DND-41 (cell line): ENCODE measurements around the gene AVEN.

Experiments
- ATAC-seq: fragments of 200-7000 bp; cut with Tn5 transposase; 3 replicates; pipeline ENCODE4 v1.9.1; 2021; ENCODE audit warnings: low read depth; ENCODE audit not compliant: insufficient read depth
- DNase-seq: peaks from one replicate; pipeline ENCODE4 v3.0.0-alpha.2; 2020
- H2AFZ ChIP-seq: 2 replicates; pipeline ENCODE4 v1.6.0; 2012; ENCODE audit warnings: low read depth, low read length
- H3K27ac ChIP-seq: 2 replicates; pipeline ENCODE4 v1.5.1; 2012; ENCODE audit warnings: low read length, inconsistent platforms
- H3K27me3 ChIP-seq: fragments of 200-600 bp; sonication (generic); 2 replicates; pipeline ENCODE4 v1.6.0; 2012; ENCODE audit warnings: low read length, mild to moderate bottlenecking, inconsistent platforms; ENCODE audit not compliant: insufficient read depth, poor library complexity
- H3K36me3 ChIP-seq: 2 replicates; pipeline ENCODE4 v1.5.1; 2012; ENCODE audit warnings: low read length, inconsistent platforms; ENCODE audit not compliant: insufficient read depth
- H3K4me1 ChIP-seq: 2 replicates; pipeline ENCODE4 v1.5.1; 2012; ENCODE audit warnings: mild to moderate bottlenecking, low read length; ENCODE audit not compliant: insufficient read depth
- H3K4me2 ChIP-seq: 2 replicates; pipeline ENCODE4 v1.6.0; 2012; ENCODE audit warnings: mild to moderate bottlenecking, moderate library complexity, low read length, inconsistent platforms; ENCODE audit not compliant: insufficient read depth
- H3K4me3 ChIP-seq, 2 experiments: fragments of 200-600 bp in 1 of 2; shearing (Covaris generic) in 1 of 2; 2 replicates each; pipeline ENCODE4 v1.5.1; 2012 to 2016; ENCODE audit warnings: inconsistent platforms in 2 of 2, low read length in 2 of 2, mild to moderate bottlenecking in 2 of 2, low read depth in 1 of 2, moderate library complexity in 1 of 2
- H3K79me2 ChIP-seq: 2 replicates; pipeline ENCODE4 v1.6.0; 2012; ENCODE audit warnings: low read length, inconsistent platforms; ENCODE audit not compliant: insufficient read depth
- H3K9ac ChIP-seq: 2 replicates; pipeline ENCODE4 v1.6.0; 2012; ENCODE audit warnings: low read depth, mild to moderate bottlenecking, inconsistent platforms, low read length, moderate library complexity
- H3K9me3 ChIP-seq: 2 replicates; pipeline ENCODE4 v1.5.1; 2012; ENCODE audit warnings: low read length, moderate library complexity, mild to moderate bottlenecking, inconsistent platforms; ENCODE audit not compliant: insufficient read depth, severe bottlenecking
- H4K20me1 ChIP-seq: 2 replicates; pipeline ENCODE4 v1.6.0; 2012; ENCODE audit warnings: low read length; ENCODE audit not compliant: insufficient read depth
- CTCF ChIP-seq: IDR thresholded peaks from 2 replicates; pipeline ENCODE4 v1.5.1; 2012; ENCODE audit warnings: borderline replicate concordance, low read length, moderate library complexity, mild to moderate bottlenecking; ENCODE audit not compliant: poor library complexity, severe bottlenecking; ENCODE audit errors: extremely low read depth
- EZH2 ChIP-seq: IDR thresholded peaks from 3 replicates; pipeline ENCODE4 v1.6.1; 2012; ENCODE audit warnings: borderline replicate concordance, low read depth, mild to moderate bottlenecking, moderate library complexity, low read length, inconsistent platforms; ENCODE audit not compliant: severe bottlenecking

The AVEN gene

GRCh38 chr15:33908406-33908805, 130.6 kb downstream of the AVEN start:
- TF ChIP-seq CTCF (no peak), EZH2 (no peak)
- Histone ChIP-seq H4K20me1 (no peaks in the 10 kb centered on the region), H3K4me3 (no peak overlapping the region), H3K4me1 (no peaks in the 10 kb centered on the region), H3K4me2 (no peak overlapping the region), H3K9ac (no peak overlapping the region), H3K27me3 (no peaks in the 10 kb centered on the region), H3K36me3 (no peaks in the 10 kb centered on the region), H2AFZ (no peak overlapping the region), H3K79me2 (no peaks in the 10 kb centered on the region), H3K9me3 (no peaks in the 10 kb centered on the region), H3K27ac (no peak overlapping the region)
- DNase-seq = no peak
- no peak for ATAC-seq

- H4K20me1 ChIP-seq = no peaks in the 10 kb centered on the region
- no peak overlapping the region for H3K4me2 ChIP-seq
- no peak overlapping the region for H3K27ac ChIP-seq
- H2AFZ ChIP-seq = no peak overlapping the region
- no peak overlapping the region for H3K9ac ChIP-seq
- H3K4me3 ChIP-seq = no peak overlapping the region
- H3K79me2 ChIP-seq = no peaks in the 10 kb centered on the region
- no peaks in the 10 kb centered on the region for H3K4me1 ChIP-seq
- H3K36me3 ChIP-seq = no peaks in the 10 kb centered on the region
- H3K9me3 ChIP-seq = no peaks in the 10 kb centered on the region
- DNase-seq = no peak
- no peaks in the 10 kb centered on the region for H3K27me3 ChIP-seq
- ATAC-seq = no peak
- TF ChIP-seq EZH2 (no peak), CTCF (no peak)
Observed at GRCh38 chr15:33907326-33907725, 131.7 kb downstream of the AVEN start.

- no peaks in the 10 kb centered on the region for H3K36me3 ChIP-seq
- no peak overlapping the region for H3K4me2 ChIP-seq
- no peaks in the 10 kb centered on the region for H4K20me1 ChIP-seq
- TF ChIP-seq EZH2 = no peak
- TF ChIP-seq CTCF = no peak
- DNase-seq = no peak
- H2AFZ ChIP-seq = no peak overlapping the region
- H3K9ac ChIP-seq = no peak overlapping the region
- no peaks in the 10 kb centered on the region for H3K9me3 ChIP-seq
- H3K4me1 ChIP-seq = no peaks in the 10 kb centered on the region
- H3K27ac ChIP-seq = no peak overlapping the region
- no peaks in the 10 kb centered on the region for H3K79me2 ChIP-seq
- no peaks in the 10 kb centered on the region for H3K27me3 ChIP-seq
- H3K4me3 ChIP-seq = no peak overlapping the region
- ATAC-seq = no peak
Observed at GRCh38 chr15:33903661-33904060, 135.3 kb downstream of the AVEN start.

GRCh38 chr15:33902043-33902442, 137.0 kb downstream of the AVEN start:
- no peak overlapping the region for H2AFZ ChIP-seq
- no peaks in the 10 kb centered on the region for H3K4me1 ChIP-seq
- H3K36me3 ChIP-seq = no peaks in the 10 kb centered on the region
- TF ChIP-seq EZH2 = no peak
- TF ChIP-seq CTCF = no peak
- H3K9me3 ChIP-seq = no peaks in the 10 kb centered on the region
- ATAC-seq (no peak), DNase-seq (no peak)
- H3K27me3 ChIP-seq = no peaks in the 10 kb centered on the region
- H3K27ac ChIP-seq = no peak overlapping the region
- no peak overlapping the region for H3K4me3 ChIP-seq
- H4K20me1 ChIP-seq = no peaks in the 10 kb centered on the region
- H3K79me2 ChIP-seq = no peaks in the 10 kb centered on the region
- no peak overlapping the region for H3K9ac ChIP-seq
- no peak overlapping the region for H3K4me2 ChIP-seq
